ENCODE measurements around the gene TIMM44. TPM values are rescaled to one million over a fixed set of nuclear protein-coding genes. Genes with fewer than 3 reads are reported as not detected.

TIMM44 gene
- total RNA-seq, 1 donor from 2014 or later: 43.7 TPM

DNA sequence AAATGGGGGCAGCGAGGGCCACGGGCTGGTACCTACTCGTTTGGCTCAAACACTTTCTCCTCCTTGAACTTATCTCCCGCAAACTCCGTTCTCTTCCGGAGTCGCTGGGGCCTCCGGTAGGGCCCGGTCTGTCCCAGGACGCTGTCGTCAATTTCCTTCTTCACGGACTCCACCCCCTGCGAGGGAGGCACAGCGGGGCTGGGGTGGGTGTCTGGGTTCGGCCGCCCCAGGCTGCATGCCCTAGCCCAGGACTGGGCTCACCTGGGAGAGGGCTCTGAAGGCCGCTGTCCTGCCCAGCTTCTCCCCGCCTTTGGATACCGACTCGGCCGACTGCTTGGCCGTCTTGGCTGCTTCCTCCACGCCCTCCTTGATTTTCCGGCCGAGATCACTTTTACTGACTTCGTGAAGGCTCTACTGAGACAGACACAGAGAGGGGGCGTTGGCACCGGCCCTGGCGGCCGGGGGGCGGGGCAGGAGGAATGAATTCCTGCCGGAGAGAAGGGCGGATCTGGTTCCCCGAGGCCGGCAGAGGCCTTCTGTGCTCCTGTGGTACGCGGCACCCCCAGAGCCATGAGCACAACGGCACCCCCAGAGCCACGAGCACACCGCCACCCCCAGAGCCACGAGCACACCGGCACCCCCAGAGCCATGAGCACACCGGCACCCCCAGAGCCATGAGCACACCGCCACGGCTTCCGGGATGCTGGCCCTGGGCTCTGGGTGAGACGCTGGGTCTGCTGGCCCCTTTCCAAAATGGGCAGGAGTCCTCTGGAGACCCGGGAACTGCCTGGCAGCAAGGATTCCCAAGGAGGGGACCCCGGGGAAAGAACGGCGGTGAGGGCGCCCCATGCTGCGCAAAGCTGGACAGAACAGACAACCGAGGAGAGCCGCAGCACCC is 9.4 kb downstream of the TIMM44 start:
- DNase-seq (ENCODE audit: low spot score): no peak
- H3K27me3 Mint-ChIP-seq (ENCODE audit: insufficient read depth, low read depth): peaks cover 2% of the 10 kb centered on the region
- no peak overlapping the region for H3K4me3 Mint-ChIP-seq
- Histone ChIP-seq H3K4me1 (no peaks in the 10 kb centered on the region), H4K20me1 (ENCODE audit: low read depth) (no peaks in the 10 kb centered on the region), H3K27ac (no peak overlapping the region), H3K9me3 (ENCODE audit: low read depth) (no peaks in the 10 kb centered on the region), H3K36me3 (no peaks in the 10 kb centered on the region), H3K79me2 (ENCODE audit: low read depth) (peaks cover 5% of the 10 kb centered on the region), H3K4me2 (no peak overlapping the region), H3K4me3 (no peak overlapping the region), H3F3A (ENCODE audit: low read depth) (peaks cover 6% of the 10 kb centered on the region), H3K27me3 (no peaks in the 10 kb centered on the region), H3K9ac (no peak overlapping the region), H2AFZ (replicated peaks) (no peak overlapping the region)
- H3K9me3 Mint-ChIP-seq: no peaks in the 10 kb centered on the region
- H3K4me1 Mint-ChIP-seq: peaks cover 2% of the 10 kb centered on the region
- no peak for TF ChIP-seq EZH2phosphoT487 (IDR thresholded peaks at IDR 0.05)
- no peak for TF ChIP-seq EZH2 (IDR thresholded peaks at IDR 0.05)
- TF ChIP-seq CTCF (IDR thresholded peaks at IDR 0.05): no peak
- no peak overlapping the region for H3K27ac Mint-ChIP-seq
- H3K36me3 Mint-ChIP-seq: peaks cover 8% of the 10 kb centered on the region

DNA sequence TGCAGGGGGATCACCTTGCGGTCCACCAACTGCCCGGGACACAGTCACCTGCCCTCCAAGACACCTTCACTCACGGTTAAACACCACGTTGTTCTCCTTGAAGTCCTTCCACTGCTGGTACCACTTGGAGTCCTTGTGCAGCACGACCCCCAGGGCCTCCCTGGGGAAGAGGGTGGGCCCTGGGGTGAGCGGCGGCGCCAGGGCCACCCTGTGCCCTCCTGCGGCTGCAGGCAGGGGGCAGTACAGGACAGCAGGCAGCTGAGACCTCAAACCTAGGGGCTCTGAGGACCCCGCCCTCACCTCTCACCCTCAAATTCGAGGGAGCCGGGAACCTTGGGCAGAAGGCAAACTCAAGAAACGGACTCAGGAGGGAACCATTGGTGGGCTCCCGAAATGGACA is 10.1 kb downstream of the TIMM44 start:
- Mint-ChIP-seq H3K27me3 (ENCODE audit: insufficient read depth, low read depth) (peaks cover 2% of the 10 kb centered on the region), H3K36me3 (peaks cover 5% of the 10 kb centered on the region), H3K9me3 (no peaks in the 10 kb centered on the region), H3K4me1 (peaks cover 8% of the 10 kb centered on the region), H3K4me3 (no peak overlapping the region), H3K27ac (no peak overlapping the region)
- Histone ChIP-seq H2AFZ (replicated peaks) (no peak overlapping the region), H4K20me1 (ENCODE audit: low read depth) (peaks cover 2% of the 10 kb centered on the region), H3F3A (ENCODE audit: low read depth) (peaks cover 11% of the 10 kb centered on the region), H3K9ac (no peak overlapping the region), H3K9me3 (ENCODE audit: low read depth) (no peaks in the 10 kb centered on the region), H3K27ac (no peak overlapping the region), H3K4me3 (no peak overlapping the region), H3K4me1 (no peaks in the 10 kb centered on the region), H3K79me2 (ENCODE audit: low read depth) (peaks cover 5% of the 10 kb centered on the region), H3K4me2 (no peak overlapping the region), H3K36me3 (no peaks in the 10 kb centered on the region), H3K27me3 (no peaks in the 10 kb centered on the region)
- DNase-seq (ENCODE audit: low spot score): no peak
- no peak for TF ChIP-seq EZH2 (IDR thresholded peaks at IDR 0.05)
- TF ChIP-seq CTCF (IDR thresholded peaks at IDR 0.05): peak; percentile 50

DNA sequence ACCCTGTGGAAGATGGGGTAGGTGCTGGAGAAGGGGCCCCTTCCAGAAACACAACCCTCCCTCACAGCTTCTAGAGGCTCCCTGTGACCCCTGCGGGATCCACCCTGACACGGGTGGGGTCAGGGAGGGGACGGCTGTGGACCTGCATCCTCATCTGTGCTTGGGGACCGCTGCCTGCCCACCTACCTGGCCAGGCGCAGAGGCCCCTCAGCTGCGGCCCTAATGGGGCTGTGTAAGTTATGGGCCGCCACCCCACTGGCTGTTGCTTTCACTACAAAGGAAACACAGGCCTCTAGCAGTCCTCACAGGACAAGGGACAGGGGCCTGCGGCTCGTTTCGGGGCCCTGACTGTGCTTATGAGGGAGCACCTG is 10.6 kb downstream of the TIMM44 start:
- H3K27ac Mint-ChIP-seq: no peak overlapping the region
- no peak for DNase-seq (ENCODE audit: low spot score)
- Histone ChIP-seq H3K27ac (no peak overlapping the region), H3K4me1 (no peaks in the 10 kb centered on the region), H3K4me3 (no peak overlapping the region), H3K79me2 (ENCODE audit: low read depth) (peaks cover 4% of the 10 kb centered on the region), H3K27me3 (no peaks in the 10 kb centered on the region), H3K9ac (no peak overlapping the region), H4K20me1 (ENCODE audit: low read depth) (peaks cover 5% of the 10 kb centered on the region), H3K36me3 (no peaks in the 10 kb centered on the region), H3F3A (ENCODE audit: low read depth) (peaks cover 14% of the 10 kb centered on the region), H3K4me2 (no peak overlapping the region), H3K9me3 (ENCODE audit: low read depth) (no peaks in the 10 kb centered on the region), H2AFZ (replicated peaks) (no peak overlapping the region)
- H3K9me3 Mint-ChIP-seq: no peaks in the 10 kb centered on the region
- peaks cover 5% of the 10 kb centered on the region for H3K36me3 Mint-ChIP-seq
- peaks cover 10% of the 10 kb centered on the region for H3K4me1 Mint-ChIP-seq
- H3K27me3 Mint-ChIP-seq (ENCODE audit: insufficient read depth, low read depth): peaks cover 2% of the 10 kb centered on the region
- TF ChIP-seq CTCF (IDR thresholded peaks at IDR 0.05) (no peak), EZH2phosphoT487 (IDR thresholded peaks at IDR 0.05) (no peak), EZH2 (IDR thresholded peaks at IDR 0.05) (no peak)
- H3K4me3 Mint-ChIP-seq: no peak overlapping the region
